ENCODE measurements around the gene FTSJ3.
"Not testable (repeated sequence)": the region's sequence is repeated elsewhere in the genome, so short reads cannot be mapped to it uniquely, and the experiment has no call there.

FTSJ3 gene

GRCh38 chr17:63843910-63844677 lies 16.6 kb upstream of the FTSJ3 start:
- DNase-seq (ENCODE audit: low read depth): no peak
- H3K4me3 ChIP-seq (ENCODE audit: low read depth, low read length): no peak overlapping the region

DNA sequence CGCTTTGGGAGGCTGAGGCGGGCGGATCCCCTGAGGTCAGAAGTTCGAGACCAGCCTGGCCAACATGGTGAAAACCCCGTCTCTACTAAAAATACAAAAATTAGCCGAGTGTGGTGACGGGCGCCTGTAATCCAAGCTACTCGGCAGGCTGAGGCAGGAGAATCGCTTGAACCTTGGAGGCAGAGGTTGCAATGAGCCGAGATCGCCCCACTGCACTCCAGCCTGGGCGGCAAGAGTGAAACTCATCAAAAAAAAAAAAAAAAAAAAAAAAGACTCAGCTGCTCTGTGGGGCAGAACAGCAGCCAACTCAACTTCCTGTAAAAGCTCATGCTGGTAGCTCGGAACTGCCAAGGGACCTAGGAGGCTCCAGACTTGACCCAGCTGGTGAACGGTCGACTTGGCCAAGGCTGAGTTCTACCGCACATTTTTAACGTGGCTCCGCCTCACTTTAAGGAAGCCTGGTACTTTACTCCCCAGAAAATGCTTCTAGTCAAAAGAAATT lies 16.0 kb upstream of the FTSJ3 start:
- DNase-seq (ENCODE audit: low read depth): not testable (repeated sequence)
- peak overlapping the region; percentile 42 for H3K4me3 ChIP-seq (ENCODE audit: low read depth, low read length)

DNA sequence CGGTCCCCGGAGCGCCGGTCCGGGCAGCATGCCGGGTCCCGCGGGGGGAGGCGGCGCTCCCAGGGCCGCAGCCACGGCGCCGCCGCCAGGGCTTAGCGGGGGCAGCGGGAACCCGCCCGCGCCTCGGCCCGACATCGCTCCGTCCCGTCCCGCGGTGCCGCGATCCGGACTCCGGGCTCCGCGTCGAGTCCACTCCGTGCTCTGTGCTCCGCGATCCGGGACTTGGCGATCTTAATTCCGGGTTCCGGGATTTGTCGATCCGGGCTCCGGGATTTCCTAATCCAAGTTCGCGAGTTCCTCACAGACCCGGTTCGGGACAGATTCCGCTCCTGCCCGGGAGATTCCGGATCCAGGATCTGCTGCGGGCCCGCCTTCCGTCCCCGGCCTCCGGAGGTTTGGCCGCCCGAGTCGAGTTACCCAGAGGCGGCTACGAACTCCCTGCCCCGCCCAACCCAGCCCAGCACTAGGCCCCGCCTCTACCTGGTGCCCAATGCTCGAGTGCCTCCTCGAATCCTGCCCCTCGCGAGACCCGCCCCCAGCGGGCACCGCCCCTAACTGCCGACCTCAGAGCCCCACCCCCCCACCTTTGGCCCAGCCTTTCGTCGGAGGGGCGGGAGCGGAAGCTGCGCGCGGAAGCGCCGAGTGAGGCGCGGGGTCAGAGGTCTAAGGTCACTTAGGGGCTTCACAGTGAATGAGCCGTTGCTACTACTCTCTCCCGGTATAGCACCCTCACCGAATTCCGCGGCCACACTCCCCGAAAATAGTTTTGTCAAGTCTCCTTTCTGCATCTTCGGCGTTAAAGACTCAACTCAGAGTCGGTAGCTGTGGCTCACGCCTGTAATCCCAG lies 15.3 kb upstream of the FTSJ3 start, which contains the start of gene SMARCD2:
Gene SMARCD2 (minus strand): TSS at position 146 of the 847 bp plus-strand sequence. CDS start 11 bp downstream, at position 135.
- DNase-seq (ENCODE audit: low read depth): peak; percentile 99
- peak within 1 kb of the TSS; percentile 86 for H3K4me3 ChIP-seq (ENCODE audit: low read depth, low read length)

GRCh38 chr17:63842173-63842539 lies 14.7 kb upstream of the FTSJ3 start:
- peak overlapping the region; percentile 86 for H3K4me3 ChIP-seq (ENCODE audit: low read depth, low read length)
- DNase-seq (ENCODE audit: low read depth): no peak

GRCh38 chr17:63841350-63842172 lies 14.1 kb upstream of the FTSJ3 start:
- DNase-seq (ENCODE audit: low read depth): no peak
- H3K4me3 ChIP-seq (ENCODE audit: low read depth, low read length): peak overlapping the region; percentile 86

- H3K4me3 ChIP-seq (ENCODE audit: low read depth, low read length): peak overlapping the region; percentile 86
- DNase-seq (ENCODE audit: low read depth): no peak
These were observed 13.3 kb upstream of the FTSJ3 start for GRCh38 chr17:63840591-63841349.

DNA sequence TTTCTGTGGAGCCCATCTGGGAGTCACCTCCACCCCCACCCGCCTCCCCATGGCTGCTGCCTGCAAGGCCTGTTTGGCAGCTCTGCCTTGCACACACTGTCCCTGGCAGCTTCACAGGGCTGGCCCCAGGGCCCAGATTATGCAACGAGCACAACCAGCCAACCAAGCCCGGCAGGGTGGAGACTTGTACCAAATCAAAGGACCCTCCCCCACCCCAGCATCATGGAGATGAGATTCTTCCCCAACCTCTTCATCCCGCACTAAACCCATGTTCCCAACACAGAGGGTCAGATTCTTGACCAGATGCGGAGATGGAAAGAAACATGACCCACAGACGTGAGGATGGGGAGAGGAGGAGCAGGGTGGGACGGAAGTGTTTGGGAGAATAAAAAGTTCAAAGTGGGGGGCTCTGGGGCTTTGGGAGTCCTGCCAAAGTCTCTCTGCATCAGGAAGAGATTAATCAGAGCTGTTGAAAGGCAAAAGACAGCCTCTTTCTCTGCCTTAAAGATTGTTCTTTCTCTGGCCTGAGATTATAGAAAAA lies 11.2 kb upstream of the FTSJ3 start:
- peak; percentile 91 for DNase-seq (ENCODE audit: low read depth)
- peak overlapping the region; percentile 25 for H3K4me3 ChIP-seq (ENCODE audit: low read depth, low read length)

GRCh38 chr17:63837962-63838600 lies 10.6 kb upstream of the FTSJ3 start:
- no peak overlapping the region for H3K4me3 ChIP-seq (ENCODE audit: low read depth, low read length)
- DNase-seq (ENCODE audit: low read depth): no peak

DNA sequence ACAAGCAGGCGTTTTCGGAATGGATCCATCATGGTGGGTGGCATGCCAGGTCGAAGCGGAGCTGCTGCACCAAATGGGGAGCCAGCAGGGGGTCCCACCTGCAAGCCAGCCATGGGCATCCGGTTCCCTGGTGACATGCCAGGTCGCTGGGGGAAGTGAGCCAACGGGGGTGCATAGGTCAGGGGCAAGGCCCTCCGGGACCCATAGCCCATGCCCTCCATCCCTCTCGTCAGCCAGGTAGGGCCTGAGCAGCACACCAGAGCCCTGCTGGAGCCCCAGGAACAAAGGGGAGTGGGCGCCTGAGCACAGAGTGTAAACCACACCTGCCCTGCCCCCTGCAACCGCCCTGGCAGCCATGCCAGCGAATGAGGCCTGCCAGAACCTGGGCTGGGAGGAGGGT lies 10.0 kb upstream of the FTSJ3 start:
- H3K4me3 ChIP-seq (ENCODE audit: low read depth, low read length): no peak overlapping the region
- no peak for DNase-seq (ENCODE audit: low read depth)

GRCh38 chr17:63836811-63837210 lies 9.3 kb upstream of the FTSJ3 start:
- H3K4me3 ChIP-seq (ENCODE audit: low read depth, low read length): no peak overlapping the region
- DNase-seq (ENCODE audit: low read depth): no peak

DNA sequence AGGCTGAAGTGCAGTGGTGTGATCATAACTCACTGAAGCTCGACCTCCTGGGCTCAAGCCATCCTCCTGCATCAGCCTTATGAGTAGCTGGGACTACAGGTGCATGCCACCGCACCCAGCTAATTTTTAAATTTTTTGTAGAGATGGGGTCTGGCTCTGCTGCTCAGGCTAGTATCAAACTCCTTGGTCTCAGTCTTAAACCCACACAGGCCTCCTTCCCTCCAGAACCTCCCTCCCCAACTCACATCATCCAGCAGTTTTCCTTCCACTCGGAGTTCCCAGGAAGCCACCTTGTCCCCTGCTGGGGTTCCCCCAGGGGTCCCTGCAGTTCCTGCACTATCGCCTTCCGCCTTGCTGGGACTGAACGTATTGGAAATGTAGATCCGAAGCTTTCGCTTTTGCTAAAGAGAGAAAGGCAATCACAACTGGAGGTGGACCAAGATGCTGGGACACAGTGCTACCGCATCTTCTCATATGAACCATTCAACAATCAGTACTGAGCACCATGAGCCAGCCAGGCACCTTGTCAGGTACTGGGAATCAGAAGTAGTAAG lies 7.8 kb upstream of the FTSJ3 start:
- no peak for DNase-seq (ENCODE audit: low read depth)

DNA sequence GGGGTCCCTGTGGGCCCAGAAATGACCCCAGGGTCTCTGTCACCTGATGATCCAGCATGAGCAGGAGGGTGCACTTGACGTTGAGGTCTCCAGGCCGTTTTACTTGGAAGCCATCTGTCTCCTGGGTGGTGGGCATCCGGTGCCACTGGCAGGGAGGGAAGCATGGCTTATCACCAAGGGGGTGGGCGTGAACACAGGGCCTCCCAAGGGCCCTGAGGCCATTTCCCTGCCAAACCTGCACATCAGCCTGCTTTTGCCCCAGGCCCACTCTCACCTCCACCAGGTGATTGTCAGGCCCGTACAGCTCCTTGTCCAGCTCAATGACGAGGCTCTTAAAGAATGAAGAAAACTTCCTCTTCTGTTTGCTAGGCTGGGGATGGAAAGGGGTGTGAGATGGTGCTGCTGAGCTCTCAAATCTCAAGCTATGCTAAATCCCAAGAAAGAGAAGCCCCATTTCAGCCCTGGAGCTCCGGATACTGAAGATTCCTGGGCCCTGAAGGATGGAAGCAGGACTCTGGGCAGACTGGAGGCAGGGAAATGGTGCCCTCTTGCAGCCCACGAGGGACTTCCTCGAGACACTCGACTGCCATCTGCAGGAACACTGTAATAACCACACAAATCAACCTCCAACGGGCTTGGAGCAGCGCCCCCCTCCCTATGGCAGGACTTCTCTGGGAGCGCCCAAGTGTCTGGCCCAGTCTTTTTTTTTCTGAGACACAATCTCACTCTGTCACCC lies 7.1 kb upstream of the FTSJ3 start:
- peak; percentile 49 for DNase-seq (ENCODE audit: low read depth)
- no peak overlapping the region for H3K4me3 ChIP-seq (ENCODE audit: low read depth, low read length)

More for the DNA sequence above, 7.8 kb upstream of the FTSJ3 start:
- H3K4me3 ChIP-seq (ENCODE audit: low read depth, low read length): no peak overlapping the region

DNA sequence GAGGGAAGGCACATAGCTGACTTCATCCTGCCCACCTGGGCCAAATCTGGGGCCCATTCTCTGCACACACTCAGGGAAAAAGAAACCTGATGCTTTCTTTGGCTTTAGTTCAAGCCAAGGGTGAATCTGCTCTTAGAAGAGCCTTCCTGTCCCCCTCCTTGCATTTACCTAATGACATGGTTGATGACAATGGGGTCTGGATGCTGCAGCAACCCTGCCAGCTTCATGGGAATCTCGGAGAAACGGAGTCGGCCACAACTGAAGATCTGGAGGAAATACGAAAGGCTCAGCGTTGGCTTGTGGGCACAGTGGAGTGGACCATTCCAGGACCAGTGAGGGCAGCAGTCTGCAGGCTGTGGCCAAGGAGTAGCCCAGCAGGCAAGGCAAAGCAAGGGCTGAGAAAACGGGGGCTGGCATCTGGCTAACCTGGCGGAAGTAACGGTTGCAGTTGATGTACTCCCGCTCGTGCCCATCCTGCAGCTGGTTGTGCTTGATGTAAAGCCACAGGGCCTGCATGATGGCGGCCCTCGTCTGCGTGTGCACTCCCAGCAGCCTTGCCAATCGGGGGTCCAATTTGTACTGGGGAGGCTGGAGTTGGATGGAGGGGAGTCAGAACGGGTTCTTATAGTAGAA lies 6.4 kb upstream of the FTSJ3 start:
- DNase-seq (ENCODE audit: low read depth): no peak
- H3K4me3 ChIP-seq (ENCODE audit: low read depth, low read length): no peak overlapping the region

GRCh38 chr17:63833026-63833740 lies 5.7 kb upstream of the FTSJ3 start:
- H3K4me3 ChIP-seq (ENCODE audit: low read depth, low read length): no peak overlapping the region
- DNase-seq (ENCODE audit: low read depth): no peak

DNA sequence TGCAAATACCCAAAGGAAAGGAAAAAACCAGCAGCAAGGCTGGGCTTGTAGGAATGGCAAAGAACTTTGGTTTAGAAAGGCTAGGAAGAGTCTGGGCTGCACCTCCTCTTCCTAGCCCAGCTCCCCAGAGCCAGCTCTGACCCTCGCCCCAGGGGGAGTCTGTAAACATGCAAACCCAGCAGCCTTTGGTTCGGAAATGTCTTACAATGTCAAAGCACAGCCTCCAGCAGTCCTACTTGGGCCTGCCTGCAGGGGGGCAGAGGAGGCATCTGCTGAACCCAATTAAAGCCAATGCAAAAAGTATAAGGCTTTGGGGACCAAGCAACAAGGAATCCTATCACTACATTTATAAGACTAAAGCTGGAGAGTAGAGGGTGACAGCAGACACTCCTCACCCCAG lies 5.0 kb upstream of the FTSJ3 start:
- no peak overlapping the region for H3K4me3 ChIP-seq (ENCODE audit: low read depth, low read length)

DNA sequence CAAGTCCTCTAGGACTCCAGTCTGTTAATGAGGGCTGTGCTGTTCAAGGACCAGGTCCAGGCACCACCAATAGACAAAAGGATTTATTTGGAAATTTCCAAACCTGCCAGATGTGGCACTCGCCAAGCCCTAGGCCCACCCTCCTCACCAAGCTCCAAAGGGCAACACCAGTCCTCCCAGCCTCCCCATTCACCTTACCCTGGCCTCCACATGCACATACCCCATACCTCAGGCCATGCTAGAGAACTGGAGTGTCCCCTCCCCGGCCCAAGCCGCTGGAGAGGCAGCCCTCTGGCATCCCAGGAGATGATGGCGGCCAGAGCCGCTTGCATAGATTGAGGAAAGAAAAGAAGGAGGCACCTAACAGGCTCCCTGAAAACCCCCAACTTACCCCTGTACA lies 4.6 kb upstream of the FTSJ3 start:
- H3K4me3 ChIP-seq (ENCODE audit: low read depth, low read length): no peak overlapping the region
- no peak for DNase-seq (ENCODE audit: low read depth)

More for the DNA sequence above, 5.0 kb upstream of the FTSJ3 start:
- no peak for DNase-seq (ENCODE audit: low read depth)

All from skeletal muscle cell (primary cell).